ENCODE data around the gene MYH7B.

DNA sequence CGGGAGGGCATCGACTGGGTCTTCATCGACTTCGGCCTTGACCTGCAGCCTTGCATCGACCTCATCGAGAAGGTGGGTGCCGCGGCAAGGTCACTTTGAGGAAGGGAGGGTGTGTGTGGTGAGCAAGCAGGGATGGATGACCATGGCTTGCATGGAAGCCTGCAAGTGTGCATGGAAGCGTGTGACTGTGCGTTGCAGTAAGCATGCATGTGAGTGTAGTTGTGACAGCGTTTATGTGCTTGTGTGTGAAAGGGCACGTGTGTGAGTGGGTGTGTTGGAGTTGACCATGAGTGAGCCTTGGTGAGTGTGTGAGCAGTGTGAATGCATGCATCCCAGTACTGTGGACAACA lies 32.5 kb downstream of the MYH7B start:
- TF ChIP-seq YY1 (IDR thresholded peaks at IDR 0.05; ENCODE audit: insufficient read depth, insufficient read length) (no peak), SUZ12 (IDR thresholded peaks at IDR 0.05; ENCODE audit: extremely low read depth, insufficient read depth, insufficient read length) (no peak)
